Endothelial cell of umbilical vein (primary cell): ENCODE results near the gene NUDT8. TPM values are rescaled to one million over a fixed set of nuclear protein-coding genes. Genes with fewer than 3 reads are reported as not detected.

Source experiments
- BruUV-seq: library from RNA; stranded (reverse); fragments of 400-500 nt; replicated peaks from 2 replicates; lab custom pipeline; 2021; lab: Mats Ljungman, UMichigan
- CTCF ChIA-PET: fragments of 300-600, 350-600 bp; sonication (Branson Sonifier 250); formaldehyde crosslinking; loops from one replicate; lab custom pipeline; 2021; ENCODE audit warnings: antibody characterized with exemption, inconsistent platforms; lab: Charles Lee
- POLR2A ChIA-PET: fragments of 300-600, 350-600 bp; sonication (Branson Sonifier 250); formaldehyde crosslinking; loops from one replicate; lab custom pipeline; 2021; ENCODE audit warnings: antibody characterized with exemption, inconsistent platforms; lab: Charles Lee
- DNase-seq: peaks from one replicate; pipeline ENCODE4 v3.0.0-alpha.2; 2011; ENCODE audit warnings: low read depth, low spot score
- FAIRE-seq: peaks from 2 replicates; lab custom pipeline; 2011; peaks lifted over from hg19 to GRCh38; lab: Jason Lieb, UNC
- H2AFZ ChIP-seq: 2 replicates; pipeline ENCODE4 v1.6.0; 2012; ENCODE audit warnings: low read depth, low read length, control low read depth, inconsistent platforms
- H3K27ac ChIP-seq: 2 replicates; pipeline ENCODE4 v1.5.1; 2011; ENCODE audit warnings: low read depth, mild to moderate bottlenecking, control low read depth, low read length, moderate library complexity; ENCODE audit not compliant: insufficient read depth
- H3K27me3 ChIP-seq, 2 experiments: 2 replicates each; pipeline versions ENCODE4 v1.6.0 to v1.6.1; 2011; ENCODE audit warnings: low read length in 2 of 2, mixed read lengths in 1 of 2; ENCODE audit not compliant: control insufficient read depth in 2 of 2, insufficient read depth in 2 of 2
- H3K36me3 ChIP-seq, 2 experiments: 2 replicates in 1 of 2; 3 replicates in 1 of 2; pipeline ENCODE4 v1.5.1; 2011; ENCODE audit warnings: low read length in 2 of 2, mild to moderate bottlenecking in 1 of 2, moderate library complexity in 1 of 2; ENCODE audit not compliant: control insufficient read depth in 2 of 2, insufficient read depth in 2 of 2; ENCODE audit errors: extremely low read depth in 1 of 2
- H3K4me1 ChIP-seq: 3 replicates; pipeline ENCODE4 v1.5.1; 2011; ENCODE audit warnings: mild to moderate bottlenecking, low read length; ENCODE audit not compliant: control insufficient read depth, insufficient read depth; ENCODE audit errors: extremely low read depth
- H3K4me2 ChIP-seq: 2 replicates; pipeline ENCODE4 v1.6.1; 2011; ENCODE audit warnings: low read length, control low read depth, mixed read lengths; ENCODE audit not compliant: insufficient read depth
- H3K4me3 ChIP-seq, 3 experiments: fragments of 200-600 bp in 1 of 3; sonication (generic), shearing (Covaris generic) in 1 of 3; replicated peaks in 1 of 3; 2 replicates each; pipeline ENCODE4 v1.5.1; 2011 to 2016; ENCODE audit warnings: control low read depth in 3 of 3, low read length in 3 of 3, mild to moderate bottlenecking in 2 of 3, inconsistent platforms in 1 of 3, low read depth in 1 of 3, moderate library complexity in 1 of 3; ENCODE audit not compliant: insufficient read depth in 1 of 3
- H3K79me2 ChIP-seq: 2 replicates; pipeline ENCODE4 v1.6.0; 2012; ENCODE audit warnings: low read length, inconsistent platforms; ENCODE audit not compliant: control insufficient read depth, insufficient read depth
- H3K9ac ChIP-seq: replicated peaks from 2 replicates; pipeline ENCODE3; 2011; ENCODE audit warnings: low read length, control low read depth; ENCODE audit not compliant: insufficient read depth; ENCODE audit errors: extremely low read depth
- H3K9me1 ChIP-seq: replicated peaks from 3 replicates; pipeline ENCODE4 v1.6.0; 2011; ENCODE audit warnings: mild to moderate bottlenecking, low read length; ENCODE audit not compliant: control insufficient read depth, insufficient read depth; ENCODE audit errors: extremely low read depth
- H3K9me3 ChIP-seq: replicated peaks from 2 replicates; pipeline ENCODE4 v1.5.1; 2012; ENCODE audit warnings: low read length, inconsistent platforms; ENCODE audit not compliant: control insufficient read depth, insufficient read depth
- H4K20me1 ChIP-seq: replicated peaks from 2 replicates; pipeline ENCODE3; 2011; ENCODE audit warnings: mild to moderate bottlenecking, low read length; ENCODE audit not compliant: control insufficient read depth, insufficient read depth; ENCODE audit errors: extremely low read depth
- EZH2 ChIP-seq: IDR thresholded peaks from 2 replicates; pipeline ENCODE4 v1.6.1; 2012; ENCODE audit warnings: borderline replicate concordance, low read depth, mild to moderate bottlenecking, moderate library complexity, low read length, inconsistent platforms; ENCODE audit not compliant: severe bottlenecking
- MYC ChIP-seq: IDR thresholded peaks from one replicate; pipeline ENCODE4 v1.6.1; 2011; ENCODE audit warnings: mild to moderate bottlenecking, low read depth, low read length
- dilution Hi-C: fragments of 300-500 bp; cut with MboI; formaldehyde crosslinking; loops from one replicate; pipeline ENCODE4 v1.15.0; 2019; ENCODE audit warnings: low sequenced_read_pairs; ENCODE audit not compliant: extremely low pct_ligation_motif_present
- intact Hi-C: fragments of 100-400 bp; cut with micrococcal nuclease; formaldehyde crosslinking; loops from one replicate; pipeline ENCODE4 v1.10.0; 2022
- polyA plus RNA-seq, 4 experiments: library from polyadenylated mRNA; depleted of rRNA in 3 of 4; stranded (reverse) in 3 of 4; unstranded in 1 of 4; fragments of >200 nt; gene quantifications; 2 replicates each; pipeline versions ENCODE4 v1.2.1 to v1.2.3, GENCODE V29; 2011 to 2012; ENCODE audit warnings: missing spikeins in 1 of 4
- total RNA-seq: library from RNA; stranded (reverse); gene quantifications from 2 replicates; pipeline ENCODE4 v1.2.3, GENCODE V29; 2021
- TF ChIP-seq, protein P1 (sequence below), 2 donors: IDR thresholded peaks; 1 replicate in 1 of 2; 2 replicates in 1 of 2; pipeline ENCODE4 v1.5.1; 2011; ENCODE audit warnings: low read length in 2 of 2, mild to moderate bottlenecking in 2 of 2, moderate library complexity in 2 of 2, control low read depth in 1 of 2, inconsistent platforms in 1 of 2, low read depth in 1 of 2; ENCODE audit not compliant: insufficient read depth in 1 of 2; ENCODE audit errors: extremely low read depth in 1 of 2

Gene NUDT8
- total and polyA plus RNA-seq, 2 donors (not counting 3 experiments of a cell fraction or from before 2014, with no cell fraction given): 14.1 to 20.4 TPM

DNA sequence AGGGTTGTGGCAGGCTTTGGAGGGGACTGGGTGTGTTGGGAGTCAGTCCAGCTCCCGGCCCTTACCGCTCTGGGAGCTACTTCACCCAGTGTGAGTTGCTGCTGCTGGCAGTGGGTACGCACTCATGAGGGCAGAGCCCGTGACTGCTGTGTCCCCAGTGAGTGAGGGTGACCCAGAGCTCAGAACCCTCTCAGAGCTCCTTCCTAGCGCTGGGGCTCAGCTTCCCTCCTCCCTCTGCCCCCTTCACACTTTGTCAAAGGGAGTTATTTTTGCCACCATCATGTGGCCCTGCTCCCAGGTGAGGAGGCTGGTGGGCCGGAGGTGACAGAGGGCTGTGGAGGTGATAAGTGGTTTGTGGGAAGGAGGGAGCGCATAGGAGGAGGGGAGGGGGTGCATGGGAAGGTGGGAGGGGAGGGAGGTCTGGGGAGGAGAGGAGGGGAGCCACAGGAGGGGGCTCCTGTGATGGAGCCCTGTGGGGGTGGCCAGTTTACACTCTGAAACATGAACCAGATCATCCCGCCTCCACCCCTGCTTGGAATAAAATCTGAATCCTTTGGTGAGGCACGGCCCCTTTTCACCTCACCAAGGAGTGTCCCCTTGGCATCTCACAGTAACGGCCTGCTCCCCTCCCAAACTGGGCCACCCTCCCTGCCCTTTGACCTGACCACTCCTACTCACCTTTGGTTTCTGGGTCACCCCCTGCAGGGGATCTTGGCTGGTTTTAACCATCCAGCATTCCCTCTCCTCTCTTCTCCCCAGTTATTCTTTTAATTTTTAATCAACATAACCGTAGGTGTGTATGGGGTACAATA is 13.1 kb downstream of the NUDT8 start:
- no peak overlapping the region for H3K9ac ChIP-seq
- H3K79me2 ChIP-seq: no peaks in the 10 kb centered on the region
- no peak overlapping the region for H2AFZ ChIP-seq
- no peak overlapping the region for H3K4me3 ChIP-seq
- no TSS peak for BruUV-seq
- H3K36me3 ChIP-seq: peaks cover 0 to 5% of the 10 kb centered on the region in 2 experiments
- H3K9me1 ChIP-seq: no peaks in the 10 kb centered on the region
- no peak for DNase-seq
- POLR2A ChIA-PET: no interaction called here
- no peak for FAIRE-seq
- dilution Hi-C loops: no loop called here
- H3K9me3 ChIP-seq: no peaks in the 10 kb centered on the region
- H3K4me2 ChIP-seq: no peak overlapping the region
- H4K20me1 ChIP-seq: no peaks in the 10 kb centered on the region
- CTCF ChIA-PET: interaction anchor here (1.0 to 6.8 kb wide), 3 partner anchors 12 to 43 kb away, joined by 3 to 98 read pairs (median 3); partner anchors contain the start of gene NUDT8
- H3K4me1 ChIP-seq: no peaks in the 10 kb centered on the region
- H3K27ac ChIP-seq: no peak overlapping the region
- peaks cover 14 to 21% of the 10 kb centered on the region in 2 experiments for H3K27me3 ChIP-seq
- TF ChIP-seq MYC (no peak), EZH2 (peak; percentile 58)
- TF ChIP-seq, protein P1, sequence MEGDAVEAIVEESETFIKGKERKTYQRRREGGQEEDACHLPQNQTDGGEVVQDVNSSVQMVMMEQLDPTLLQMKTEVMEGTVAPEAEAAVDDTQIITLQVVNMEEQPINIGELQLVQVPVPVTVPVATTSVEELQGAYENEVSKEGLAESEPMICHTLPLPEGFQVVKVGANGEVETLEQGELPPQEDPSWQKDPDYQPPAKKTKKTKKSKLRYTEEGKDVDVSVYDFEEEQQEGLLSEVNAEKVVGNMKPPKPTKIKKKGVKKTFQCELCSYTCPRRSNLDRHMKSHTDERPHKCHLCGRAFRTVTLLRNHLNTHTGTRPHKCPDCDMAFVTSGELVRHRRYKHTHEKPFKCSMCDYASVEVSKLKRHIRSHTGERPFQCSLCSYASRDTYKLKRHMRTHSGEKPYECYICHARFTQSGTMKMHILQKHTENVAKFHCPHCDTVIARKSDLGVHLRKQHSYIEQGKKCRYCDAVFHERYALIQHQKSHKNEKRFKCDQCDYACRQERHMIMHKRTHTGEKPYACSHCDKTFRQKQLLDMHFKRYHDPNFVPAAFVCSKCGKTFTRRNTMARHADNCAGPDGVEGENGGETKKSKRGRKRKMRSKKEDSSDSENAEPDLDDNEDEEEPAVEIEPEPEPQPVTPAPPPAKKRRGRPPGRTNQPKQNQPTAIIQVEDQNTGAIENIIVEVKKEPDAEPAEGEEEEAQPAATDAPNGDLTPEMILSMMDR (IDR thresholded peaks at IDR 0.05; ENCODE audit: extremely low read depth in 1 of 2, insufficient read depth in 1 of 2, low read depth in 1 of 2, low read length in 2 of 2): no peak
- intact Hi-C loops: no loop called here
